Caki2 (cell line): Measurements from ENCODE around the gene PEF1. TPM values are rescaled to one million over a fixed set of nuclear protein-coding genes. Genes with fewer than 3 reads are reported as not detected.

ENCODE experiments used
- DNase-seq: peaks from one replicate; pipeline ENCODE4 v3.0.0-alpha.2; 2015; ENCODE audit warnings: low read depth
- in situ Hi-C: cut with HindIII; loops from 2 replicates; pipeline ENCODE4 v1.10.0; 2016; ENCODE audit warnings: low sequenced_read_pairs, low pct_unique_long_range_greater_than_20kb, mixed read lengths
- total RNA-seq: library from RNA; depleted of rRNA; stranded (reverse); fragments of >200 nt; shearing (Covaris generic); gene quantifications from 2 replicates; pipeline ENCODE4 v1.2.3, GENCODE V29; 2014; ENCODE audit warnings: low replicate concordance

PEF1 gene
- total RNA-seq, 1 experiment from 2014 or later: 110 TPM

- in situ Hi-C loops: no loop called here
- DNase-seq: no peak
Measured at GRCh38 chr1:31621847-31622730, 22.6 kb downstream of the PEF1 start.

DNA sequence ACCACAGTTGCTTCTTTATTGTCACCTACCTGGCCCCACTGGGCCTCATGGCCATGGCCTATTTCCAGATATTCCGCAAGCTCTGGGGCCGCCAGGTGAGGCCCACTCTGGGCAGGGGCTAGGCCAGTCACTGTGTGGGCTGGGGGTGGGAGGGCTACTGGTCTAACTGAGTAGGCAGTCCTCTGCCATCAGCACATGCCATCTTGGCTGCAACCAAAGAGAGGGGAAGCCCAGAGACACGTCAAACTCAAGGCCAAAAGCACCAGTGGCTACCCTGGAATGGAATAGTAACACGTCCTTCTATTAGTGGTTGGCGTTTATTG lies 23.2 kb downstream of the PEF1 start:
- in situ Hi-C loops: no loop called here
- DNase-seq: no peak

DNA sequence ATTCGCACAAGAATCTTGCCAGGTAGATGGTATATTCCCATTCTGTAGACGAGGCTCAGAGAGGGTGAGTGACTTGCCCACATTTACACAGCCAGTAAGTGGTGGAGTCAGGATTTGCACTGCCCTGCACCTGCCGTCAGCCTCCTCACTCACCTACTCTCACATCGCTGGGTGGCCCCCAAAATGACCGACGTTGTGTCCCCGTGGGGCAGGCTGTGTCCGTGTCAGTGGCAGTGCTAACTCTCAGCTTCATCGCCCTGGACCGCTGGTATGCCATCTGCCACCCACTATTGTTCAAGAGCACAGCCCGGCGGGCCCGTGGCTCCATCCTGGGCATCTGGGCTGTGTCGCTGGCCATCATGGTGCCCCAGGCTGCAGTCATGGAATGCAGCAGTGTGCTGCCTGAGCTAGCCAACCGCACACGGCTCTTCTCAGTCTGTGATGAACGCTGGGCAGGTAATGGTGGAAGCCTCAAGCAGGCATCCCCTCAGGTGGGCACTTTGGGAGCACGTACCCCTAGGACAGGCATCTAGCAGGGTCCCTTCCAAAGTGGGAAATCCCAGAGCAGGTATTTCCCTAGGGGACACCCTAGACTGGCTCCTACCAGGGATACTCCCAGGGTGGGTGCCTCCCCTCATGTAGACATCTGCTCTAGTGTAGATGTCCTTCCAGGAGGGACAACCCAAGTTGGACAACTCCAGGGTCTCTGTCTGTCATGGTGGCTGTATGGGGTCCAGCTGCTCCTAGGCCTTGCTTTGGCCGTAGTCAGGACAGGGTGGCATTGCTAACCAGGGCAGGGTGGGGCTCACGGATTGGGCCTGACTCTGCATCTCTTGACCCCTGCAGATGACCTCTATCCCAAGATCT lies 23.8 kb downstream of the PEF1 start:
- in situ Hi-C loops: no loop called here

DNA sequence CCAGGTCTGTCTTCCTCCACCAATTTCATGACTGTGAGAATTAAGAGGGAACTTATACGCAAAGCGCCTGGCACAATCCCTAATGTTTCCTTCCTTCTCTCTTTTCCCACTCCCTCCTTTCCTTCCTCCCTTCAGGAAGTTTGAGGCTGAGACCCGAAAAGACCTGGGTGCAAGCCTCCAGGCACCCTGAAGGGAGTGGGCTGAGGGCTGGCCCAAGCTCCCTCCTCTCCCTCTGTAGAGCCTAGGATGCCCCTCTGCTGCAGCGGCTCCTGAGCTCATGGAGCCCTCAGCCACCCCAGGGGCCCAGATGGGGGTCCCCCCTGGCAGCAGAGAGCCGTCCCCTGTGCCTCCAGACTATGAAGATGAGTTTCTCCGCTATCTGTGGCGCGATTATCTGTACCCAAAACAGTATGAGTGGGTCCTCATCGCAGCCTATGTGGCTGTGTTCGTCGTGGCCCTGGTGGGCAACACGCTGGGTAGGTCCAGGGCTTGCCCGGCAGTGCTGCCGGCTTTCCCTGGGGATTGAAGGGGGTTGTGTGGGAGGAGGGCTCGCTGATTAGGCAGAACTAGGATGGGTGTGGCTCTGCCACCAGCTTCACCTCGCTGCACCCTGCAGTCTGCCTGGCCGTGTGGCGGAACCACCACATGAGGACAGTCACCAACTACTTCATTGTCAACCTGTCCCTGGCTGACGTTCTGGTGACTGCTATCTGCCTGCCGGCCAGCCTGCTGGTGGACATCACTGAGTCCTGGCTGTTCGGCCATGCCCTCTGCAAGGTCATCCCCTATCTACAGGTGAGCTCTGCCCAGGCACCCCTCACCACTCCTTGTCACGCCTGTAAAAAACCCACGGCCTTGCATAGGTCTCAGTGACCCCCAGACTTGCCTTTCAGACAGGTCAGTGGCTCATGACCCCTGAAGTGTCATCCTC lies 25.5 kb downstream of the PEF1 start:
- no peak for DNase-seq
- in situ Hi-C loops: no loop called here

More for the DNA sequence above, 23.8 kb downstream of the PEF1 start:
- DNase-seq: no peak

DNA sequence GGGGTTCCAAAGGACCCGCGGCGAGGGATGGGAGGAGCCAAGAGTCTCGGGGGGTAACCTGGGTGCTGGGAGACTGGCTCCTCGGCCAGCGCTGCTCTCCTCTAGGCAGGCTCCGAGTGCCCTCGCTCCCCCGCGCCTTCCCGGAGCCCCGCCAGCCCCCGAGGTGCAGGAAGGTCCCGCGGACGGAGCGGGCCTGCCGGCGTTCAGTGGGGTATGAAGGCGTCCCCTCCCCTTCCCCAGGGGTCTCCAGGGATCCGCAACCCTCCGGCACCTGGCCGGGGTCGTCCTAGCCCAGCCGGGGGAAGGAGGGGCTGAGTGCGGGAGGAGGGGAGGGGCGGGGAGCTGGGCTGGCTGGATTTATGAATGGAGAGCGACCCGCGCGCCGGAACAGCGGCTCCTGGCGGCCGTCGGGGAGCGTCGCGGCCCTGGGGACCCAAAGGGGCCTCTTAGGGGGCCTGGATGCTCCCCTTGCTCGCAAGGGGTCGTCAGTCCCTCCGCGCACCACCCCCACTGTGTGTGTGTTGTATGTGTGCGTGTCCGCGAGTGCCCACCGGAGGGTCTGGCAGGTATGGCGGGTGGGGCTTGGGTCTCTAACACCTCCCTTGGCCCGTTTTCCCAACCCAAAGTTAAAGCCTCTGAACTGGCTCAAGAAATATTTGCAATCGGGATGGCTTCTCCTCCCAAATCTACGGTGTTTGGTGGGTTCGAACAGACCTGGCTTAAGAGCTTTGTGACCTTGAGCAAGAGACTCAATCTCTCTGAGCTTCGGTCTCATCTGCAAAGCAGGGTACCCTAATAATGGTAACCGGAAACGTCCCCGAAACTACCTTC lies 26.5 kb downstream of the PEF1 start:
- in situ Hi-C loops: no loop called here
- DNase-seq: no peak

DNA sequence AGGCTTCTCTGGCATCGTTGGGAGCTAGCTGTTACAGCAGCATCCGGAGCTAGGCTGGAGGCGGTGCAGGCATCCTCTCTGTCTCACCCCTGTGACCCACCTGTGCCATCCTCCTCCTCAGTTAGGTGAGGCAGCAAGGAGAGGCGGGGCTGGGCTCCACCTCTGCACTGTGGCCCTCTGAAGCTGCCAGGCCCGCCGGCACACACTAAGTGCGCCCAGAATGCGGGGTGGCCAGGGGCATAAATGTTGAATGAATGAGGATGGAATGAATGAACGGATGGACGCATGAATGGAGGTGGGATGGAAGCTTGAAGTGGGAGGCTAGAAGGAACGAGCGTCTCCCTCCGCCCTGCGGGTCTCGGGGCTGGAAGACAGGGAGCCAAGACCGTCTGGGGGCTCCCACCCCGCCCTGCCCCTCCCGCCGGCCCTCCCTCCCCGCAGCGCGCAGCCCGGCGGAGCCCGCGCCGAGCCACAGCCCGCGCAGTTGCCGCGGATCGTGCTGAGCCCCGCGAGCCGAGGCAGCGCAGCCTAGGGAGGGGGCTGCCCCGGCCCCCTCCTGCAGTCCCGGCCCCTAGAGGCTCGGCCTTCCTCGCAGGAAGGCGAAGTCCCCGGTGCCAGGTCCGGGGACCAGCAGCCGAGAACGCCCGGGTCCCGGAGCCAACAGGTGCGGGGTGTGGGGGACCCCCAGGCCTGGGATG lies 27.3 kb downstream of the PEF1 start, which contains the start of gene HCRTR1:
Gene HCRTR1, plus strand, starts transcription at position 472 of the 698 bp plus-strand sequence. CDS start 1,504 bp downstream, outside the sequence.
- in situ Hi-C loops: no loop called here

DNA sequence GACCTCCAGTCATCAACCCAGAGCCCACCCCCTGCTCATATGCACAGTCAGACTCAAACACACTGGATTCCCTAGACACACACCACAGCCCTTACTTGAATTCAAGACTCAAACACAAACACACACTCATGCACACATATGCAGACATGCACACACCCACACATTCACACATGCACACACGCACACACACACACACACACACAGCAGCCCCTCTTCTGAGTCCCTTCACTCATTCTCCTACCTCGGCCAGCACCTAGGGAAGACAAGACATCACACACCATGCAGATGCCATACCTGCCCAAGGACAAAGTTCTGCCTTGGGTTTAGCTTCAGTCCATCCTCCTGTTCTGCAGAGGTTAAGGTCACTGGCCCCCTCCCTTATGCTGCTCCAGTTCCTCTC lies 28.7 kb downstream of the PEF1 start:
- in situ Hi-C loops: no loop called here
- no peak for DNase-seq

More for the DNA sequence above, 27.3 kb downstream of the PEF1 start, which contains the start of gene HCRTR1:
- DNase-seq: no peak

- DNase-seq: no peak
- in situ Hi-C loops: no loop called here
Measured at GRCh38 chr1:31615414-31615813, 29.3 kb downstream of the PEF1 start.

GRCh38 chr1:31614414-31615005 lies 30.2 kb downstream of the PEF1 start:
- DNase-seq: no peak
- in situ Hi-C loops: no loop called here

GRCh38 chr1:31609514-31610118 lies 35.1 kb downstream of the PEF1 start:
- no peak for DNase-seq
- in situ Hi-C loops: no loop called here

DNA sequence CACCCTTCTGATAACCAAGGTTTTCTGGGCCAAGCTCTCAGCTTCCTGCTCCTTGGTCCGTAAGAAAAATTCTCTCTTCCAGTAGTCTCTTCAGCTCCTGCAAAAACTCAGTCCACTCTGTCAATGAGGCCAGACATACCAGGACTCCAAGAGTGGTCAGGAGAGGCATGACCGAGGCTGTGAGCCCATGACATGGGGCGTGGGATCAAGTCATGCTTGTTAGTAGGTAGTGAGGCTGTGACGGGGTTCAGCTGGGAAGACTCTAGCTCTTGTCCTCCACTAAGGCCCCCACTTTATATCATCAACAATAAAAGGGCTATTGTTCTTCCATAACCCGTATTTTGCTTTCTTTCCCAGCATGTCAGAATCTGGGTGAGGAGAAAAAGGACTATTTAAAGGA lies 37.3 kb downstream of the PEF1 start:
- in situ Hi-C loops: no loop called here
- DNase-seq: no peak

DNA sequence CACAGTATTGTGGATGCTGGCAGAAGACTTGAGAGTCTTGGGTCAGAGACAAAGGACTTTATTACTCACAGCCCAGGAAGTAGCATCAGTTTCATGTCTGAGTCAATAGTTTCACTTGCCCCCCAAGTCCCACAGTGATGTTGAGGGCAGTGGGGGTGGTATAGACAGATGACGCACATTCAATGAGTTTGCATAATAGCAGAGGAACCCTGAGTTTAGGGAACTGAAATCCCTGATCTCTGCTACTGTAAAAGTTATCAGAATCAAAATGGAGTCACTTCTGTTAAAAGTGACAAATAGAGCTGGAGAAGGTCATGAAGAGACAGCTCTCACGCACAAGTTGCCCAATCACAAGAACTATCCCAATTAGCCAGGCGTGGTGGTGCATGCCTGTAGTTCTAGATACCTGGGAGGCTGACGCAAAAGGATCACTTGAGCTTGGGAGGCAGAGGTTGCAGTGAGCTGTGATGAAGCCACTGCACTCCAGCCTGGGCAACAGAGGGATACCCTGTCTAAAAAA lies 38.7 kb downstream of the PEF1 start:
- in situ Hi-C loops: no loop called here
- DNase-seq: no peak

GRCh38 chr1:31602081-31602480 lies 42.6 kb downstream of the PEF1 start:
- in situ Hi-C loops: no loop called here
- no peak for DNase-seq

DNA sequence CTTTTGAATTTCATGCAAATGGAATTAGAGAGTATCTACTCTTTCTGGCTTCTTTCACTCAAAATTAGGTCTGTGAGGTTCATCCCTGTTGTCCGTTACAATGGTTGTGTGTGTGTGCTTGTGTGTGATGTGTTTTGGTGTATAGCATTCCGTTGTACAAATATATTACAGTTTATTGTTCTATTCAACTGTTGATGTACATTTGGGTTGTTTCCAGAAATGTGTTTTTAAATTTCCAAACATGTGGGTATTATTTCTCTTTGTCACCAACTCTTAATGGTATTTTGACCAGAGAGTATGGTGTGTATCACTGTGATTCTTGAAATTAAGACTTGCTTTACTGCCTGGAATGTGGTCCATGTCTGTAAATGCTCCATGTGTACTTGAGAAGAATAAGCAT lies 44.0 kb downstream of the PEF1 start:
- no peak for DNase-seq
- in situ Hi-C loops: no loop called here

DNA sequence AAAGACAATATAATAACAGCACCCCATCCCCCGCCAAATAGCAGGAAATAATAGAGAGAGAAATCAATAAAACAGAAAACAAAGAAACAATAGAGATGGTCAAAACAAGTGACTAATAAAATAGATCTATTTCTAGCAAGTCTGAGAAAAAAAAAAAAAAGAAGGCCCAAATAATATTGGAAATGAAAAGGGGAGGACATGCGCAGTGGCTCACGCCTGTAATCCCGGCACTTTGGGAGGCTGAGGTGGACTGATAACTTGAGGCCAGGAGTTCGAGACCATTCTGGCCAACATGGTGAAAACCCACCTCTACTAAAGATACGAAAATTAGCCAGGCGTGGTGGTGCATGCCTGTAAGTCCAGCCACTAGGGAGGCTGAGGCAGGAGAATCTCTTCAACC lies 45.7 kb downstream of the PEF1 start:
- no peak for DNase-seq
- in situ Hi-C loops: no loop called here

GRCh38 chr1:31596737-31597097 lies 48.0 kb downstream of the PEF1 start:
- in situ Hi-C loops: no loop called here
- no peak for DNase-seq
